ENCODE measurements around the gene BABAM2. TPM values are rescaled to one million over a fixed set of nuclear protein-coding genes. Genes with fewer than 3 reads are reported as not detected.

Gene BABAM2
- total RNA-seq, 1 experiment from 2014 or later: 46.1 TPM

DNA sequence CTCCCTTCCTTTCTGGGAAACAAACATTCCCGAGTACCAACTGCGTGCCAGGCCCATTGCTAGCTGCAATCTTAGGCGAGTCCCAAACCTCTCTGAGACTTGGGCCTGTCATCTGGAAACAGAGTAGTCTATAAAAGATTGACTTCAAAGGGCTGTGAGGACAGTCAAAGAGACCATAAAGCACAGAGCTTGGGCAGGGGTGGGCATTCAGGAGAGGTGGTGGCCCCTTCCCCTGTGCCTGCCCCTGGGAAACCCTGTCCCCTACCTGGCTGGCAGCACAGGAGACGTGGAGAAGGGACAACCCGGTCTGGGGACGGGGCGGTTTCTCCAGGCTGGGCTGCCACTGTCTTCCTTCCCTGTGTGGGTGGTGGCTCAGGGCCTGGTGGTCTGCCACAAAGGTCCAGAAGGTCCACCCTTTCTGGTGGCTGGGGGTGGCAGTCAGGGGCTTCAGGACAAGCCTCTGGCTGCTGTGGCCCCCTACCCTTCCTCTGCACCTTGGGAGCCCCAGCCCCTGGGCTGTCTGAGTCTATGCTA is 468.2 kb downstream of the BABAM2 start:
- no peak overlapping the region for H2AFZ ChIP-seq
- H3K9me2 ChIP-seq (ENCODE audit: insufficient read depth): no peaks in the 10 kb centered on the region
- ChIA-PET CTCF (no interaction called here), POLR2A (ENCODE audit: unreplicated experiment) (no interaction called here)
- no peaks in the 10 kb centered on the region for H3K36me3 ChIP-seq (ENCODE audit: low read depth)
- no peaks in the 10 kb centered on the region for H4K20me1 ChIP-seq (ENCODE audit: insufficient read depth)
- intact Hi-C loops (cut with micrococcal nuclease; ENCODE audit: unreplicated experiment): loop anchor here (2.0 kb wide), 1 partner anchor 32 kb away; no protein-coding TSS in a partner anchor
- H3K27me3 ChIP-seq (ENCODE audit: insufficient read depth, low read depth): no peaks in the 10 kb centered on the region
- TF ChIP-seq, protein P1, sequence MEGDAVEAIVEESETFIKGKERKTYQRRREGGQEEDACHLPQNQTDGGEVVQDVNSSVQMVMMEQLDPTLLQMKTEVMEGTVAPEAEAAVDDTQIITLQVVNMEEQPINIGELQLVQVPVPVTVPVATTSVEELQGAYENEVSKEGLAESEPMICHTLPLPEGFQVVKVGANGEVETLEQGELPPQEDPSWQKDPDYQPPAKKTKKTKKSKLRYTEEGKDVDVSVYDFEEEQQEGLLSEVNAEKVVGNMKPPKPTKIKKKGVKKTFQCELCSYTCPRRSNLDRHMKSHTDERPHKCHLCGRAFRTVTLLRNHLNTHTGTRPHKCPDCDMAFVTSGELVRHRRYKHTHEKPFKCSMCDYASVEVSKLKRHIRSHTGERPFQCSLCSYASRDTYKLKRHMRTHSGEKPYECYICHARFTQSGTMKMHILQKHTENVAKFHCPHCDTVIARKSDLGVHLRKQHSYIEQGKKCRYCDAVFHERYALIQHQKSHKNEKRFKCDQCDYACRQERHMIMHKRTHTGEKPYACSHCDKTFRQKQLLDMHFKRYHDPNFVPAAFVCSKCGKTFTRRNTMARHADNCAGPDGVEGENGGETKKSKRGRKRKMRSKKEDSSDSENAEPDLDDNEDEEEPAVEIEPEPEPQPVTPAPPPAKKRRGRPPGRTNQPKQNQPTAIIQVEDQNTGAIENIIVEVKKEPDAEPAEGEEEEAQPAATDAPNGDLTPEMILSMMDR (conservative IDR thresholded peaks at IDR 0.05): no peak
- no peak for TF ChIP-seq EZH2 (IDR thresholded peaks at IDR 0.05; ENCODE audit: low read depth)
- no TSS peak for BruUV-seq (replicated peaks)
- H3K4me1 ChIP-seq (replicated peaks; ENCODE audit: insufficient read depth): peaks cover 37% of the 10 kb centered on the region
- no peak overlapping the region for H3K4me3 ChIP-seq
- DNase-seq: no peak
- no peaks in the 10 kb centered on the region for H3K9me3 ChIP-seq (ENCODE audit: insufficient read depth, low read depth)
- H3K27ac ChIP-seq: peak overlapping the region; percentile 72
- no peaks in the 10 kb centered on the region for H3K79me2 ChIP-seq (ENCODE audit: low read depth)
- peaks cover 31% of the 10 kb centered on the region for H3F3A ChIP-seq (ENCODE audit: insufficient read depth, low read depth)
- peak overlapping the region; percentile 53 for H3K4me2 ChIP-seq

DNA sequence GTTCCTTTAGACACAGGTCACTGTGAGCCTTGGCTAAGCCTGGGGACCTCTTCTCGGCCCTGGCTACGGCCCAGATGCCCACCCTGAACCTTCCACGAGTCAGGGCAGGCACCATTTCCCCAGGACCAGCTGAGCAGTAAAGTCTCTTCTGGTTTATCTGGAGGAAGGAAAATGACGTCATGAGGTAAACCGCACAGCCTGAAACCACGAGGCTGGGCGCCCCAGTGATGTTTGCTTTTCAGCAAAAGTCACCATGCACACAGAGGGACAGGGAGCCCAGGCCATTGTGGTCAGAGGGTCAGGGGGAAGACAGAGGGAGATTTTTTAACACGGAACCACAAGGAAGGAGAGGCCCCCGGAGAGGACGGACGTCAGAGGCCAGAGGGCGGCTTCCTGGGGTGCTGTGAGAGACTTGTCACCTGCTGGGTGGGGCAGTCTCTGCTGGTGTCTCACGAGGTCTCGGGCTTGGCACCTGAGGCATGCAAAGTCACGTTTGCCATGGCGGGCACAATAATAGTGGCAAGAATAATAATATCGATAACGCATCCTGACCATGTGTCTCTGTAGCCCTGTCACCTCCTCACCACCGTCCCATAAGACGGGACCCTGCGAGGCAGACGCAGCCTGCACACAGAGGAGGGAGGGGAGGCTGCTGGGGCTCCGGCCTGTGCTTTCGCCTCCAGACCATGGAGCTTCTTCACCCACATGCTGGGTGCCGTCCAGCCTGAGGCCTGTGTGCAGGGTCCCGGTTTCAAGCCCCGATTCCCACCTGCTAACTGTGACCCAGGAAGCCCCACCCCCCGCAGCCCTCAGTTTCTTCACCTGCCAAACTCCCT is 468.9 kb downstream of the BABAM2 start:
- Histone ChIP-seq H3K4me3 (no peak overlapping the region), H3K27ac (peak overlapping the region; percentile 72), H3K9me2 (ENCODE audit: insufficient read depth) (no peaks in the 10 kb centered on the region), H3K4me1 (replicated peaks; ENCODE audit: insufficient read depth) (peaks cover 38% of the 10 kb centered on the region), H3K4me2 (peak overlapping the region; percentile 53), H4K20me1 (ENCODE audit: insufficient read depth) (no peaks in the 10 kb centered on the region), H3F3A (ENCODE audit: insufficient read depth, low read depth) (peaks cover 26% of the 10 kb centered on the region), H3K36me3 (ENCODE audit: low read depth) (no peaks in the 10 kb centered on the region), H3K9me3 (ENCODE audit: insufficient read depth, low read depth) (no peaks in the 10 kb centered on the region), H3K27me3 (ENCODE audit: insufficient read depth, low read depth) (no peaks in the 10 kb centered on the region), H2AFZ (no peak overlapping the region), H3K79me2 (ENCODE audit: low read depth) (no peaks in the 10 kb centered on the region)
- POLR2A ChIA-PET (ENCODE audit: unreplicated experiment): interaction anchor here (0.9 kb wide), 1 partner anchor 34 kb away, joined by 4 read pairs; no protein-coding TSS in a partner anchor
- TF ChIP-seq, protein P1 (conservative IDR thresholded peaks at IDR 0.05): no peak
- TF ChIP-seq EZH2 (IDR thresholded peaks at IDR 0.05; ENCODE audit: low read depth): no peak
- no TSS peak for BruUV-seq (replicated peaks)
- DNase-seq: peak; percentile 76 to 93
- intact Hi-C loops (cut with micrococcal nuclease; ENCODE audit: unreplicated experiment): loop anchor here (2.0 kb wide), 1 partner anchor 31 kb away; no protein-coding TSS in a partner anchor
- CTCF ChIA-PET: no interaction called here

DNA sequence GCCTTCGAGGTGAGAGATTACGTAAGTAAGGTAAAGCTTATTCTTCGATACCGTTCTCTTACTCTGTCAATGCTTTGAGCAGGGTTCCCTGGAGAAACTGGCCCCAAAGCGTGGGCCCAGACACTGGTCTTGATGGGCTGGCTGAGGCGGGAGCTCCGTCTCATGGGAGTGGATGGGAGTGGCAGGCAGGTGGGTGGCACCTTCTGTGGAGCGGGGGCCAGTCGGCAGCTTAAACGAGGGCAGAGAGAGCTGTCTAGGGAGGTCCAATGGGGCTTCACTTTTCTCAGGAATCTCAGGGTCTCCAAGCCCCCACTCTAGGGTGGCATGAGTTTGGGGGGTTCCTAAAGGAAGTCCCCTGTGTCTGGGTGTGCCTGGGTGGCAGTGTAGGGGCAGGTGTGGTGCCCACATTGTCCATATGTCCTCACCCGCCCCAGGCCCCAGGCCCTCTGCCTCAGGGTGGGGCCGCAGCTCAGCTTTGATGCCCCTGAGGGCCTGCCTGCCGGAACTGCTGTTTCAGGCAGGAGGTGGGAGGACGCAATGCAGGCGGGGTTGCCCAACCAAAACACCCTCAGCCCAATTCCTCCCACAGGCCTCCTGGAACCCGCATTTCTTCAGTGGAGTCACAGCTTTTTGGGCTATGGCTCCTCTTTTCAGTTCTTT is 469.7 kb downstream of the BABAM2 start:
- CTCF ChIA-PET: no interaction called here
- TF ChIP-seq EZH2 (IDR thresholded peaks at IDR 0.05; ENCODE audit: low read depth): no peak
- TF ChIP-seq, protein P1 (conservative IDR thresholded peaks at IDR 0.05): no peak
- Histone ChIP-seq H4K20me1 (ENCODE audit: insufficient read depth) (no peaks in the 10 kb centered on the region), H3K79me2 (ENCODE audit: low read depth) (no peaks in the 10 kb centered on the region), H3K4me3 (no peak overlapping the region), H3F3A (ENCODE audit: insufficient read depth, low read depth) (peaks cover 33% of the 10 kb centered on the region), H3K4me2 (peak overlapping the region; percentile 53), H3K9me3 (ENCODE audit: insufficient read depth, low read depth) (no peaks in the 10 kb centered on the region), H3K9me2 (ENCODE audit: insufficient read depth) (no peaks in the 10 kb centered on the region), H3K27ac (peak overlapping the region; percentile 72), H3K4me1 (replicated peaks; ENCODE audit: insufficient read depth) (peaks cover 45% of the 10 kb centered on the region), H3K27me3 (ENCODE audit: insufficient read depth, low read depth) (no peaks in the 10 kb centered on the region), H2AFZ (no peak overlapping the region), H3K36me3 (ENCODE audit: low read depth) (no peaks in the 10 kb centered on the region)
- no peak for DNase-seq
- no TSS peak for BruUV-seq (replicated peaks)
- intact Hi-C loops (cut with micrococcal nuclease; ENCODE audit: unreplicated experiment): no loop called here
- POLR2A ChIA-PET (ENCODE audit: unreplicated experiment): interaction anchor here (0.9 kb wide), 1 partner anchor 34 kb away, joined by 4 read pairs; no protein-coding TSS in a partner anchor
